ENCODE data around the gene PGPEP1.

- no peak for TF ChIP-seq POLR2A (IDR thresholded peaks at IDR 0.05)
- no peak for TF ChIP-seq CTCF (IDR thresholded peaks at IDR 0.05)
Observed at GRCh38 chr19:18348171-18348570, 7.8 kb downstream of the PGPEP1 start.

All from testis (tissue), 2 donors.